Mammary epithelial cell (primary cell): ENCODE results near the gene VNN1.

ENCODE experiments used
- EZH2 ChIP-seq: IDR thresholded peaks from 2 replicates; pipeline ENCODE4 v1.6.1; 2012; ENCODE audit warnings: low read length, inconsistent platforms, borderline replicate concordance
- TF ChIP-seq, protein P1 (sequence below), 2 donors: IDR thresholded peaks in 1 of 2; conservative IDR thresholded peaks in 1 of 2; 2 replicates each; pipeline ENCODE4 v1.5.1; 2011 to 2012; ENCODE audit warnings: inconsistent platforms in 2 of 2, low read length in 2 of 2, mild to moderate bottlenecking in 2 of 2, control low read depth in 1 of 2, low read depth in 1 of 2; ENCODE audit not compliant: insufficient read depth in 1 of 2; ENCODE audit errors: extremely low read depth in 1 of 2

DNA sequence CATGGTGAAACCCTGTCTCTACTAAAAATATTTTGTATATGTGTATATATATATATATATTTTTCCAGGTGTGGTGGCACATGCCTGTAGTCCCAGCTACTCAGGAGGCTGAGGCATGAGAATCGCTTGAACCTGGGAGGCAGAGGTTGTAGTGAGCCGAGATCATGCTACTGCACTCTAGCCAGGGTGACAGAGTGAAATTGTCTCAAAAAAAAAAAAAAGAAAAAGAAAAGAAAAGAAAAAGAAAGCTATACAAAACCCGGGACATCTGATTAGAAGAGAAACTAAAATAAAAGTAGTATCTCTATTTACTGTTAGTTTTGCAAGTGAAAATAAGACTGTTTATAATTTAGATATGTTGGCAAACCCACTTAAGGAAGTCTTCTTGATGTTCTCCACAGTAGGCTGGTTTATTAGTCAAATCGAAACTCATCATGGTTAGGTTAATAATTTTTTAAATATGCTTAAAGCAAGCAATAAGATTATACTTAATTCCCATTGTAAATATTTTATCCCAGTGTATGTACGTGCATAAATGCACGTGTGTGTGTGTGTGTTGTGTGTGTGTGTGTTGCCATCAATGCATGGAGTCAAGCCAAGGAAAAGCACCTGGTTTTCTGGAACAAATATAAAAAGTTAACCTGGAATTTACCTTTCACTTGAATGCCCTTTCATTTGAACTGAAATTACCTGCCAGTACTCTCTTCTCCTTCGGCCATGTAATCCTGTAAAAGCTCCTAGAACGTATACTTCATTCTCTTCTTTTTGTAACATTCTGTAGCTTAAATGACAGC is 36.8 kb upstream of the VNN1 start:
- TF ChIP-seq, protein P1, sequence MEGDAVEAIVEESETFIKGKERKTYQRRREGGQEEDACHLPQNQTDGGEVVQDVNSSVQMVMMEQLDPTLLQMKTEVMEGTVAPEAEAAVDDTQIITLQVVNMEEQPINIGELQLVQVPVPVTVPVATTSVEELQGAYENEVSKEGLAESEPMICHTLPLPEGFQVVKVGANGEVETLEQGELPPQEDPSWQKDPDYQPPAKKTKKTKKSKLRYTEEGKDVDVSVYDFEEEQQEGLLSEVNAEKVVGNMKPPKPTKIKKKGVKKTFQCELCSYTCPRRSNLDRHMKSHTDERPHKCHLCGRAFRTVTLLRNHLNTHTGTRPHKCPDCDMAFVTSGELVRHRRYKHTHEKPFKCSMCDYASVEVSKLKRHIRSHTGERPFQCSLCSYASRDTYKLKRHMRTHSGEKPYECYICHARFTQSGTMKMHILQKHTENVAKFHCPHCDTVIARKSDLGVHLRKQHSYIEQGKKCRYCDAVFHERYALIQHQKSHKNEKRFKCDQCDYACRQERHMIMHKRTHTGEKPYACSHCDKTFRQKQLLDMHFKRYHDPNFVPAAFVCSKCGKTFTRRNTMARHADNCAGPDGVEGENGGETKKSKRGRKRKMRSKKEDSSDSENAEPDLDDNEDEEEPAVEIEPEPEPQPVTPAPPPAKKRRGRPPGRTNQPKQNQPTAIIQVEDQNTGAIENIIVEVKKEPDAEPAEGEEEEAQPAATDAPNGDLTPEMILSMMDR (conservative IDR thresholded peaks at IDR 0.05 in 1 of 2, IDR thresholded peaks at IDR 0.05 in 1 of 2; ENCODE audit: extremely low read depth in 1 of 2, insufficient read depth in 1 of 2, low read depth in 1 of 2, low read length in 2 of 2) = no peak
- TF ChIP-seq EZH2 = no peak
